NB4 (cell line): ENCODE results near the gene OPHN1.

ENCODE experiments used
- POLR2A ChIP-seq: IDR thresholded peaks from 2 replicates; pipeline ENCODE4 v1.6.1; 2011; ENCODE audit warnings: mild to moderate bottlenecking; ENCODE audit not compliant: insufficient read length; ENCODE audit errors: extremely low read depth
- TF ChIP-seq, protein P1 (sequence below): IDR thresholded peaks from one replicate; pipeline ENCODE4 v1.5.1; 2012; ENCODE audit warnings: low read depth, low read length
- TF ChIP-seq, protein P2 (sequence below): IDR thresholded peaks from 2 replicates; pipeline ENCODE4 v1.6.1; 2011; ENCODE audit warnings: low read depth, low read length

DNA sequence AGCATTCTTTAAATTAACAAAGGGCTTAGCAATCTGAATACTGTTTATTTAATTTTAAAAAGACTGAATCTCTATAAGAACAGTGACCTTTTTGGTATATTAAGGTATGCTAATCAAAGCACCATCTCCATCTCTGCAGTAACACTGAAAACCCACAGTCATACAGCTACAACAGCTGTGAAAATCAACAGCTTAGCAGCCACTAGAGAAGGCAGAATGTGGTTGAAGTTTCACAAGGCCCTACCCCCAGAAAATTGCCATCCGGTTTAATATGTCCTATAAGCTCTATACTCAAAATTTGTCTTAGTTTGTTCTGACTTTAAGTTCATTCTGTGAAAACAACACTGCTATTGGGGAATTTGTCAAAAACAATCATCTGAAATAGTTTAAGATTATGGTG, 128.7 kb downstream of the OPHN1 start:
- TF ChIP-seq, protein P1, sequence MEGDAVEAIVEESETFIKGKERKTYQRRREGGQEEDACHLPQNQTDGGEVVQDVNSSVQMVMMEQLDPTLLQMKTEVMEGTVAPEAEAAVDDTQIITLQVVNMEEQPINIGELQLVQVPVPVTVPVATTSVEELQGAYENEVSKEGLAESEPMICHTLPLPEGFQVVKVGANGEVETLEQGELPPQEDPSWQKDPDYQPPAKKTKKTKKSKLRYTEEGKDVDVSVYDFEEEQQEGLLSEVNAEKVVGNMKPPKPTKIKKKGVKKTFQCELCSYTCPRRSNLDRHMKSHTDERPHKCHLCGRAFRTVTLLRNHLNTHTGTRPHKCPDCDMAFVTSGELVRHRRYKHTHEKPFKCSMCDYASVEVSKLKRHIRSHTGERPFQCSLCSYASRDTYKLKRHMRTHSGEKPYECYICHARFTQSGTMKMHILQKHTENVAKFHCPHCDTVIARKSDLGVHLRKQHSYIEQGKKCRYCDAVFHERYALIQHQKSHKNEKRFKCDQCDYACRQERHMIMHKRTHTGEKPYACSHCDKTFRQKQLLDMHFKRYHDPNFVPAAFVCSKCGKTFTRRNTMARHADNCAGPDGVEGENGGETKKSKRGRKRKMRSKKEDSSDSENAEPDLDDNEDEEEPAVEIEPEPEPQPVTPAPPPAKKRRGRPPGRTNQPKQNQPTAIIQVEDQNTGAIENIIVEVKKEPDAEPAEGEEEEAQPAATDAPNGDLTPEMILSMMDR, result no peak
- TF ChIP-seq POLR2A, result no peak
- TF ChIP-seq, protein P2, sequence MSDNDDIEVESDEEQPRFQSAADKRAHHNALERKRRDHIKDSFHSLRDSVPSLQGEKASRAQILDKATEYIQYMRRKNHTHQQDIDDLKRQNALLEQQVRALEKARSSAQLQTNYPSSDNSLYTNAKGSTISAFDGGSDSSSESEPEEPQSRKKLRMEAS, result no peak
